Fibroblast of skin of abdomen (primary cell): ENCODE data around the gene FBXO42.
"Not testable (repeated sequence)": the region's sequence is repeated elsewhere in the genome, so short reads cannot be mapped to it uniquely, and the experiment has no call there.

ENCODE experiments used
- DNase-seq: peaks from one replicate; pipeline ENCODE4 v3.0.0-alpha.2; 2013

The FBXO42 gene

GRCh38 chr1:16217061-16217785 is 135.1 kb downstream of the FBXO42 start:
- DNase-seq: peak; percentile 97

- DNase-seq: peak; percentile 75
Observed at GRCh38 chr1:16215882-16216753, 136.2 kb downstream of the FBXO42 start.

GRCh38 chr1:16215240-16215639 is 137.0 kb downstream of the FBXO42 start:
- not testable (repeated sequence) for DNase-seq

- DNase-seq: not testable (repeated sequence)
Observed at GRCh38 chr1:16213544-16213943, 138.7 kb downstream of the FBXO42 start.

- no peak for DNase-seq
Observed at GRCh38 chr1:16213013-16213412, 139.3 kb downstream of the FBXO42 start.

GRCh38 chr1:16212251-16212961 is 139.9 kb downstream of the FBXO42 start, which contains the start of gene ARHGEF19:
ARHGEF19 (minus strand) TSS chr1:16212652; CDS start chr1:16209054, 3,598 bp downstream.
- no peak for DNase-seq

GRCh38 chr1:16211824-16212223 is 140.5 kb downstream of the FBXO42 start:
- no peak for DNase-seq

- no peak for DNase-seq
Observed at GRCh38 chr1:16210581-16210980, 141.7 kb downstream of the FBXO42 start.

- DNase-seq: no peak
Observed at GRCh38 chr1:16209847-16210407, 142.4 kb downstream of the FBXO42 start.

GRCh38 chr1:16209132-16209846 is 143.0 kb downstream of the FBXO42 start:
- DNase-seq: no peak

- DNase-seq: no peak
Observed at GRCh38 chr1:16208270-16208987, 143.9 kb downstream of the FBXO42 start.

GRCh38 chr1:16207318-16208269 is 144.7 kb downstream of the FBXO42 start:
- peak; percentile 14 for DNase-seq

- DNase-seq: peak; percentile 99
Observed at GRCh38 chr1:16206547-16207317, 145.5 kb downstream of the FBXO42 start.

GRCh38 chr1:16205891-16206546 is 146.3 kb downstream of the FBXO42 start:
- no peak for DNase-seq

GRCh38 chr1:16205334-16205671 is 147.0 kb downstream of the FBXO42 start:
- no peak for DNase-seq

GRCh38 chr1:16204634-16205333 is 147.5 kb downstream of the FBXO42 start:
- DNase-seq: peak; percentile 12

- no peak for DNase-seq
Observed at GRCh38 chr1:16204216-16204615, 148.1 kb downstream of the FBXO42 start.

- no peak for DNase-seq
Observed at GRCh38 chr1:16203550-16203949, 148.7 kb downstream of the FBXO42 start.
